Esophagus muscularis mucosa (tissue), 4 donors: ENCODE results near the gene LRRFIP2.

Experiments
- EP300 ChIP-seq: sonication (generic); formaldehyde crosslinking; IDR thresholded peaks from one replicate; pipeline ENCODE4 v1.6.1; 2017; ENCODE audit warnings: antibody characterized with exemption
- POLR2A ChIP-seq: fragments of 450-650 bp; IDR thresholded peaks from one replicate; pipeline ENCODE4 v1.6.1; 2017; ENCODE audit warnings: antibody characterized with exemption, moderate library complexity, mild to moderate bottlenecking, low read depth
- TF ChIP-seq, protein P1 (sequence below), 3 experiments: fragments of 200-600 bp in 2 of 3; fragments of 450-650 bp in 1 of 3; sonication (generic) in 2 of 3; IDR thresholded peaks; one replicate each; pipeline ENCODE4 v1.5.1; 2017 to 2019; ENCODE audit warnings: antibody characterized with exemption in 3 of 3, mild to moderate bottlenecking in 2 of 3, moderate library complexity in 1 of 3

DNA sequence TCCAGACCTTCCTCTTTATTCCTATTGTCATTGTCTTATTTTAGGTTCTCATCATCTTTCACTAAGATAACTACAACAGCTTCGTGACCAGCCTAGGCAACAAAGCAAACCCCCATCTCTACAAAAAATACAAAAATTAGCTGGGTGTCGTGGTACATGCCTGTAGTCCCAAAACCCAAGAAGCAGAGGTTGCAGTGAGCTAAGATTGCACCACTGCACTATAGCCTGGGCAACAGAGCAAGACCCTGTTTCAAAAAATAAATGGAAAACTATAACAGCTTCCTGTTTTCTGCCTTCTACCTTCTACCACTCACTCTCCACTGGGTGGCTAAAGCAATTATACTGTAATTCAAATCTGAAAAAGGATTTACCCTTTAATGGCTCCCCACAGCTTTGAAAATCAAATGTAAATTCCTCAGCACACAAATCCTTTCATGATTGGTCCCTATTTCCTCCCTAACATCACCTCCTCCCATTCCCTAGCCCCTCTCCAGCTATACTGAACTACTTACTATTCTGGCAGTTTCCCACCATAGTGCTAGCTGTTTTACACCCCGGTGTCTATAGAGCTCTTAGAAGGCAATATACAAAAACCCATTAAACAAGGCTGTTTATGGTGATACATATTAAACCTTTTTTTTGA, 33.4 kb downstream of the LRRFIP2 start:
- TF ChIP-seq POLR2A (no peak), EP300 (no peak)
- TF ChIP-seq, protein P1, sequence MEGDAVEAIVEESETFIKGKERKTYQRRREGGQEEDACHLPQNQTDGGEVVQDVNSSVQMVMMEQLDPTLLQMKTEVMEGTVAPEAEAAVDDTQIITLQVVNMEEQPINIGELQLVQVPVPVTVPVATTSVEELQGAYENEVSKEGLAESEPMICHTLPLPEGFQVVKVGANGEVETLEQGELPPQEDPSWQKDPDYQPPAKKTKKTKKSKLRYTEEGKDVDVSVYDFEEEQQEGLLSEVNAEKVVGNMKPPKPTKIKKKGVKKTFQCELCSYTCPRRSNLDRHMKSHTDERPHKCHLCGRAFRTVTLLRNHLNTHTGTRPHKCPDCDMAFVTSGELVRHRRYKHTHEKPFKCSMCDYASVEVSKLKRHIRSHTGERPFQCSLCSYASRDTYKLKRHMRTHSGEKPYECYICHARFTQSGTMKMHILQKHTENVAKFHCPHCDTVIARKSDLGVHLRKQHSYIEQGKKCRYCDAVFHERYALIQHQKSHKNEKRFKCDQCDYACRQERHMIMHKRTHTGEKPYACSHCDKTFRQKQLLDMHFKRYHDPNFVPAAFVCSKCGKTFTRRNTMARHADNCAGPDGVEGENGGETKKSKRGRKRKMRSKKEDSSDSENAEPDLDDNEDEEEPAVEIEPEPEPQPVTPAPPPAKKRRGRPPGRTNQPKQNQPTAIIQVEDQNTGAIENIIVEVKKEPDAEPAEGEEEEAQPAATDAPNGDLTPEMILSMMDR (IDR thresholded peaks at IDR 0.05): no peak
